ENCODE data around the gene LRRC27.

The LRRC27 gene

DNA sequence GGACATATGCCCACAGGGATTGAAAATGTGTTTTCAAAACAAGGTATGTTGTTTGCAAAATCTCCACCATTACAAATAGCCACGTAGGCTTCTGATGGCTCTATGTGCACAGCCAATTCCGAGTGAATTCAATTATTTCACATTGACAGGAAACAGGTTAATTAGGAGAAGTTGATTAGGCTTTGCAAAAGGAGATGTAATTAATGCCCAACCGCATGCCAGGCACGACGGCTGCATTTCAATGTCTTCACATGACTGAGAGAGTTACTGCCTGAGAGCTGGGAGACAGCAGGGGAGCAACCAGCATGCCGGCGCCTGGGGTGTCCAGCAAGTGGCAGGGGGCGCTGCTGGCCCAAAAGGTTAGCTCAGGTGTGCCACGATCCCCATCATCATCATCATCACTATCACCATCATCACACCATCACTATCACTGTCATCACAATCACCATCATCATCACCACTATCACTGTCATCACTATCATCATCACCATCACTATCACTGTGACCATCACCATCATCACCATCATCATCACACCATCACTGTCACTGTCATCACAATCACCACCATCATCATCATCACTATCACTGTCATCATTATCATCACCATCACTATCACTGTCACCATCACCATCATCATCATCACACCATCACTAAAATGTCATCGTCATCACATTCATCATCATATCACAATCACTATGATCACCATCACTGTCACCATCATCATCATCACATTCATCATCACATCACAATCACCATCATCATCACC, 95.2 kb downstream of the LRRC27 start:
- TF ChIP-seq POLR2AphosphoS5 (IDR thresholded peaks at IDR 0.05; ENCODE audit: low read depth) (no peak), GABPA (IDR thresholded peaks at IDR 0.05; ENCODE audit: low read depth) (no peak), REST (IDR thresholded peaks at IDR 0.05; ENCODE audit: insufficient replicate concordance, low read depth) (no peak), SPI1 (IDR thresholded peaks at IDR 0.05; ENCODE audit: borderline replicate concordance, low read depth) (no peak)
- TF ChIP-seq, protein P1, sequence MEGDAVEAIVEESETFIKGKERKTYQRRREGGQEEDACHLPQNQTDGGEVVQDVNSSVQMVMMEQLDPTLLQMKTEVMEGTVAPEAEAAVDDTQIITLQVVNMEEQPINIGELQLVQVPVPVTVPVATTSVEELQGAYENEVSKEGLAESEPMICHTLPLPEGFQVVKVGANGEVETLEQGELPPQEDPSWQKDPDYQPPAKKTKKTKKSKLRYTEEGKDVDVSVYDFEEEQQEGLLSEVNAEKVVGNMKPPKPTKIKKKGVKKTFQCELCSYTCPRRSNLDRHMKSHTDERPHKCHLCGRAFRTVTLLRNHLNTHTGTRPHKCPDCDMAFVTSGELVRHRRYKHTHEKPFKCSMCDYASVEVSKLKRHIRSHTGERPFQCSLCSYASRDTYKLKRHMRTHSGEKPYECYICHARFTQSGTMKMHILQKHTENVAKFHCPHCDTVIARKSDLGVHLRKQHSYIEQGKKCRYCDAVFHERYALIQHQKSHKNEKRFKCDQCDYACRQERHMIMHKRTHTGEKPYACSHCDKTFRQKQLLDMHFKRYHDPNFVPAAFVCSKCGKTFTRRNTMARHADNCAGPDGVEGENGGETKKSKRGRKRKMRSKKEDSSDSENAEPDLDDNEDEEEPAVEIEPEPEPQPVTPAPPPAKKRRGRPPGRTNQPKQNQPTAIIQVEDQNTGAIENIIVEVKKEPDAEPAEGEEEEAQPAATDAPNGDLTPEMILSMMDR (IDR thresholded peaks at IDR 0.05; ENCODE audit: insufficient read depth, low read length), result no peak
- H3K27ac ChIP-seq (replicated peaks), result no peak overlapping the region
- no peaks in the 10 kb centered on the region for H3K27me3 ChIP-seq (ENCODE audit: insufficient read depth, poor library complexity, severe bottlenecking)
- no peak for DNase-seq (ENCODE audit: low read depth in 1 of 2, low spot score in 1 of 2)
- no peak overlapping the region for H3K4me3 ChIP-seq (replicated peaks; ENCODE audit: insufficient read depth, low read length)

DNA sequence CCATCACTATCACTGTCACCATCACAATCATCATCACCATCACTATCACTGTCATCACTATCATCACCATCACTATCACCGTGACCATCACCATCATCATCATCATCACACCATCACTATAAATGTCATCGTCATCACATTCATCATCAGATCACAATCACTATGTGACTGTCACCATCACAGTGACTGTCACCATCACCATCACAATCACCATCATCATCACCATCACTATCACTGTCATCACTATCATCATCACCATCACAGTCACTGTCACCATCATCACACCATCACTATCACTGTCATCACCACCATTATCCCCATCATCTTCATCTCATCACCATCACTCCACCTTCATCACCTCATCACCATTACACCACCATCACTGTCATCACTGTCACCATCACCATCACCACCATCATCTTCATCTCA, 96.0 kb downstream of the LRRC27 start:
- TF ChIP-seq GABPA (IDR thresholded peaks at IDR 0.05; ENCODE audit: low read depth), result no peak
- TF ChIP-seq POLR2AphosphoS5 (IDR thresholded peaks at IDR 0.05; ENCODE audit: low read depth), result no peak
- TF ChIP-seq, protein P1 (IDR thresholded peaks at IDR 0.05; ENCODE audit: insufficient read depth, low read length), result no peak
- TF ChIP-seq SPI1 (IDR thresholded peaks at IDR 0.05; ENCODE audit: borderline replicate concordance, low read depth), result no peak
- no peak for TF ChIP-seq REST (IDR thresholded peaks at IDR 0.05; ENCODE audit: insufficient replicate concordance, low read depth)
- H3K27ac ChIP-seq (replicated peaks), result no peak overlapping the region
- H3K4me3 ChIP-seq (replicated peaks; ENCODE audit: insufficient read depth, low read length), result no peak overlapping the region

DNA sequence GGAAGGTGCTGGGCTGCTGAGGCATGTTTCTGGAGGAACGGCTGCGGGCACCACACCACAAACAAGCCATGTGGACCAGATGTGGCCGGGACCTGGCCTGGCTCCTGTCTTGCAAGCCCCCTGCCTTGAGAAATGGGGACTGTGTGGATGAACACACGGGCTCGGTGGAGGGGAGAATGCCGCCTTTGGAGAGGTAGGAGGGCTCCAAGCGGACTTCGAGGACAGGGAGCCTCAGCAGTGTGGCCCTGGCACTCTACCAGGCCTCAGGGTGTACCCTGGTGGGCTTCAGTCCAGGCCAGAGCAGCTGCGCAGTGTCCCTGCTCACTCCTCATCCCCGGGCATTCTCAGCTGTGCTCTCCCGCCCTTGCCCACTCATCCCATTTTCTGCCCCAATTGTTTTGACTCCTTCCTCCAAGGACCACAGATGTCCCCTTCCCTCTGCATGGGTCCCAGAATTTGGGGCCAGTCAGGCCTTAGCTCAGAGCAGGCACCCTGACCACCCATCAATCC, 96.5 kb downstream of the LRRC27 start:
- DNase-seq (ENCODE audit: low read depth in 1 of 2, low spot score in 1 of 2), result no peak
- Histone ChIP-seq H3K27ac (replicated peaks) (no peak overlapping the region), H3K4me3 (replicated peaks; ENCODE audit: insufficient read depth, low read length) (no peak overlapping the region), H3K27me3 (ENCODE audit: insufficient read depth, poor library complexity, severe bottlenecking) (no peaks in the 10 kb centered on the region)
- TF ChIP-seq SPI1 (IDR thresholded peaks at IDR 0.05; ENCODE audit: borderline replicate concordance, low read depth) (no peak), REST (IDR thresholded peaks at IDR 0.05; ENCODE audit: insufficient replicate concordance, low read depth) (no peak), GABPA (IDR thresholded peaks at IDR 0.05; ENCODE audit: low read depth) (no peak), POLR2AphosphoS5 (IDR thresholded peaks at IDR 0.05; ENCODE audit: low read depth) (no peak)
- TF ChIP-seq, protein P1 (IDR thresholded peaks at IDR 0.05; ENCODE audit: insufficient read depth, low read length), result no peak

More for the DNA sequence above, 96.0 kb downstream of the LRRC27 start:
- DNase-seq (ENCODE audit: low read depth in 1 of 2, low spot score in 1 of 2), result no peak
- H3K27me3 ChIP-seq (ENCODE audit: insufficient read depth, poor library complexity, severe bottlenecking), result no peaks in the 10 kb centered on the region

Measured in HL-60 (cell line).